ENCODE data around the gene SLX4IP.

SLX4IP gene

GRCh38 chr20:10429443-10429981 lies 5.6 kb upstream of the SLX4IP start:
- no peak for DNase-seq

DNA sequence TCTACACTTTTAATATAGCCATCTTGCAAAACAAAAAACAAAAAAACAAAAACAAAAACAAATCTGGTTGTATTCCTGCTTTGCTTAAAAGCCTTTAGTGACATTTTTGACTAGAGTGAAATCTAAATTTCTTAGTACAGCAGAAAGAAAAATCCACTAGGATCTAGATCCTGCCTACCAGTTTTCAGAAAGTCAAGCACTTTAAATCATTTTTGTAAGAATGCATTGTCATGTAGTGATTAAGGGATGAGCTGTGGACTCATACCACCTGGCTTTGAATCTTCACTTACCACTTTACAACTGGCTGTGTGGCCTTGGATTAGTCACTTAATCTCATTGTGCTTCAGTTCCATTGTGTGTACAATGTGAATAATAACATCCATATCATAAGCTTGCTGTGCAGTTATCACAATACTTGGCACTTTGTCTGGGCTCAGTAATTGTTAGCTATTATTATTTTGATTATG lies 5.1 kb upstream of the SLX4IP start:
- DNase-seq: peak; percentile 60

GRCh38 chr20:10430704-10431103 lies 4.4 kb upstream of the SLX4IP start:
- DNase-seq: peak; percentile 33

DNA sequence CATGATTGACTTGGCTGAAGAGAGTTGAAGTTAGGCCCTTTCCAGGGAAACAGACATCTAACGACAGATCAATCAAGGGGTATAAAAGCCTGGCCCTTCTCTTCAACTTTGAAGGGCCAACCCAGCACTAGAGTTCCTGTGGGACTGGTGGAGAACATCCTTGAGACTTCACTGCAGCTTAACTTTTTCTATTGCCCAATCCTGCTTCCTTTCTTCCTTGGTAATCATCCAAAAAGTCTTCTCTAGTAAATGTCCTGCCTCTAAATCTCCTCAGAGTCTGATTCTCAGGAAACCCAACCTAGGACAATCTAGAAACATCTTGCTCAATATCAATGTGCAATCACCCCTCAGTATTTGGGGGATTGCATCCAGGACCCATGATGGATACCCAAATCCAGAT lies 3.0 kb upstream of the SLX4IP start:
- no peak for DNase-seq

- DNase-seq: no peak
Measured at GRCh38 chr20:10433014-10433622, 2.0 kb upstream of the SLX4IP start.

GRCh38 chr20:10433623-10434466 lies 1.3 kb upstream of the SLX4IP start, which contains the start of gene MKKS:
Gene MKKS, minus strand, starts transcription at chr20:10434222. Its CDS starts 20,708 bp downstream, at chr20:10413514.
- DNase-seq: peak; percentile 87

DNA sequence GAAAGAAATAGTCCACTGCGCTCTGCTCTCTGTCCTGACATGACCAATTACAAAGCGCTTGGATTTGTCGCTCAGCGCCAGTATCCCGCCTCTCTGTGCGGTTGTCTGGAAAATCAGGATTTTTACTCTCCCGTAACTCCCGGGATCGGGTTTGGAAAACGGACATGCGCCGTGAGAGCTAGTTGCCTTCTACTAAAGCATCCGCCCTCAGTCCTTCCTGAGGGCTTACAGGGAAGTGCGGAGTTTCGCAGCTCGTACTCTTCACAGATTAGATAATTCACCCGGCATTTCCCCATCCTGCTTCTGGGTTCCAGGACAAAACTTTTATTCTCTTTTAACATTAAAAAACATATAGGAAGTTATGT lies 656 bp upstream of the SLX4IP start:
- peak; percentile 85 for DNase-seq

DNA sequence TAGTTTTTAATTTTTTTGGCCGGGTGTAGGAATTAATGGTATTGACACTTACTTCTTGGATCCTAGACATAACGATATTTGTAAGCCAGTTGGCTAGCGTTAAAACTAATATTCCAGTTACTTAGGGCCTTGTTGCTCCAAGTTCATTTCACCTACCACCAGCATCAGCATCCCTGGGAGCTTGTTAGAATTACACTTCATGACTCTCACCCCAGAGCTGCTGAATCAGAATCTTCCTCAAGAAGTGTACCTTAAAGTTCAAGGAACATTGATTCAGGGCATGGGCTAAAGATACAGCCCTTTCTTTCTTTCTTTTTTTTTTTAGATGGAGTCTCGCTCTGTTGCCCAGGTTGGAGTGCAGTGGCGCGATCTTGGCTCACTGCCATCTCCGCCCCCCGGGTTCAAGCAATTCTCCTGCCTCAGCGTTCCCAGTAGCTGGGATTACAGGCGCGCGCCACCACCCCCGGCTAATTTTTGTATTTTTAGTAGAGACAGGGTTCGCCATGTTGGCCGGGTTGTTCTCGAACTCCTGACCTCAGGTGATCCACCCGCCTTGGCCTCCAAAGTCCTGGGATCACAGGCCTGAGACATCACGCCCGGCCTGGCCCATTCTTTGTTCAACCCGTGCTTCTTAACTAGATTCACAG lies 1.1 kb downstream of the SLX4IP start:
- no peak for DNase-seq

GRCh38 chr20:10438217-10438616 lies 3.1 kb downstream of the SLX4IP start:
- peak; percentile 25 for DNase-seq

- DNase-seq: no peak
Measured at GRCh38 chr20:10443936-10444335, 8.8 kb downstream of the SLX4IP start.

- no peak for DNase-seq
Measured at GRCh38 chr20:10445758-10446157, 10.7 kb downstream of the SLX4IP start.

DNA sequence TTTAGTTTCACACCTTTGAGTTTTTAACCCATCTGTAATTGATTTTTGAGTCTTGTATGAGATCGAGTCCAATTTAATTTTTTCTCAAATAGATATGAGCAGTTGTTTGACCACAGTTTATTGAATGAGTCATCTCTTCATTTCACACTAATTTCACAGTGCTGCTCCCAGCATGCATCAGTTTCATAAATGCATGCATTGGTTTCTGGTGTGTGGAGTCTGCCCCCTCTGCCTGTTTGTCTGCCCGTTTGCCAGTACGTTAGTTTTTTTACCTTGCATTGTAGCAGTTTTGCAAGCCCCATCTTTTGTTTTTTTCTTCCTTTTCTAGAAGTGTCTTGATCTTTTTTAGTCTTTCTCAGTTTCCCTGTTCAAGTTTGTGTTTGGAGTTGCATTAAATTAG lies 11.9 kb downstream of the SLX4IP start:
- peak; percentile 88 for DNase-seq

DNA sequence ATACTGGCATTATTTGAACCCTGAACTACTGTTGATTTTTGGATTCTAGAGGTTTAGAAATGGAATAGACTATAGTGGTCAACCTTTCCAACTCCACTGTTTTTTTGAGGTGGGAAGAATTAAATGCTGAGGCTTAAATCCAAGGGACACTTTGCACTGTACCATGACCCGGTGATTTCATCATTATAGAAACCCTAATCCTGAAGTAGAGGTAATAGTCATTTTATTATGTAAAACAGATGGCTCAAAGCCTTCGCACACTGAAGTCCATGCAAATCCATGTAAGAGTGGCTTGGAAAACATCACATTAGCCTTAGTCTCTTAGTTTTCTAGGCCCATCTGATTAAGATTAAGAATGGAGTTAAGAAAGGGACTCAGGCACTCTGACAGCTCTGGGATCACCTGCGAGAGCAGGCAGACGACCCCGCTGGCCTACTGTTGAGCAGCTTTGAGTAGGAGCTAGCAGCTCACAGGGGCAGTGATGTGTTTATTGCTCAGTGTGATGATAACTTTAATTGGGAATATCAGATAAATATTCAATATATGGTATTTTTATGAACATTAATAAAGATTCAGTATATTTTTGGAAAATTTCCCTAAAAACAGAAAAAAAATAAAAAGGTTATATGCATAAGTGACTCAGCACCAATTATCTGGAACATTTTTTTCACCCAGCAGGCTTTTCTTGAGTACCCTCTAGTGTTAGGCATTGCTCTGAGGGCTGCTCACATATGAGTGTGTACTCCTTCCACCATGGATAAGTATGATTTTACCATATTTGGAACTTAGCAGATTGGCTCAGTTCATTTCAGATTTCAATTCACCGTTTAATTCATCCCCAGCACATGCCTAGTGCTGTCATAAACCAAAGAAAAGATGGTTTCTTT lies 13.4 kb downstream of the SLX4IP start:
- DNase-seq: no peak

GRCh38 chr20:10449270-10449669 lies 14.2 kb downstream of the SLX4IP start:
- DNase-seq: no peak

DNA sequence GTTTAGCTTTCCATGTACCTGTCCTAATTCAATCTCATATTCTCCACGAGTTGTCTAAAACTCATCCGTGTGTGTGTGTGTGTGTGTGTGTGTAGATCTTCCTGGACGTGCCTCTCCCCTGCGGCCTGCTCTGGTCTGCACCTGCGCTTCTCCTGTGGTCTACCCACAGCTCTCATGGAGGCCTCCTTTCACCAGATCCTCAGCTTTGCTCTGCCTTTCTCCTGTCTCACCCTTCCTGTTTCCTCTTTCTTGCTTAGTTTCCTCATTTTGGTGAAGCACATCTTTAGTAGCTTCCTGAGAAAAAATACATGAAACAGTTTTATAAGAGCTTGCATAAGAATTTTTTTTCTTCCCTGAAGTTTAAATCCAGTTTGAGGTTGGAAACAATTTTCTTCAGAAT lies 18.1 kb downstream of the SLX4IP start:
- DNase-seq: peak; percentile 54

DNA sequence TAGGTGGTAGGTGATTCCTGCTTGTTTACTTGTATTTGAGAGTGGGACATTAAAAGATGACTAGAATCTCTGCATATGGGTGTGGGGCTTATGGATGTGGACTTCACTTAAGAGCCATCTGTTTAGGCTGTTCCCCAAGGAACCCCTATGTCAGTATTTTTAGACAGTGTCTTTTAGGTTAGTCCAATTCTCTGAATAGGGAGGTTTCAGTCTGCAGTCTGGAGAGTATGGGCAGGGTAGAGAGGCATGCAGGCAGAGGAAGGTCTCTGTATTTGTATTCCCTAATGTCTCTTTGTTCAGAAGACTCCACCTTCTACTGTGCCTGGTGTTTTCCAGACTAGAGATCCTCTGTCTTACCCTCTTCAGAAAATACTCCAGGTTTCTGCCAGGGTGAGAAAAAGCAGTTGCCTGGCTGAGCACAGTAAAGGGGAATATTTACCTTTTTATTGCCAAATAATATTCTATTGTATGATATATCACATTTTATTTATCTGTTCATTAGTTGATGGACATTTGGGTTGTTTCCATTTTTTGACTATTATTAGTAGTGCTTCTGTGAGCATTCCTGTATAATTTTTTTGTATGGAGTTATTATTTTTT lies 19.1 kb downstream of the SLX4IP start:
- DNase-seq: no peak

DNA sequence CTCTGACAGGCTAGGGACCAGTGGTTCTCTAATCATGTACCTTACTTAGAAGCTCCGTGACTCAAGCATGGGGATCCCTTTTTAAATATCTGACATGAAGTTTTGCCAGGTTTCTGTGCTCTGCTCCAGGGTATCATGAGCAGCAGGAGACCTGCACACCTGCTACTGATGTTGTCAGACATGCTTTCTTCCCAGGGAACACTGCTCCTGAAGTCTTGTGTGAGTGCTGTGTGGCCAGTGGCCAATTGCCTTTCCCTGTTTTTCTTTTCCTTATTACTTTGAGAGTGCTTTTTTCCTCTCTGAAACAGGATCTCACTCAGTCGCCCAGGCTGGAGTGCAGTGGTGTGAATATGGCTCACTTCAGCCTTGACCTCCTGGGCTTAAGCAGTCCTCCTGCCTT lies 26.4 kb downstream of the SLX4IP start:
- DNase-seq: no peak

DNA sequence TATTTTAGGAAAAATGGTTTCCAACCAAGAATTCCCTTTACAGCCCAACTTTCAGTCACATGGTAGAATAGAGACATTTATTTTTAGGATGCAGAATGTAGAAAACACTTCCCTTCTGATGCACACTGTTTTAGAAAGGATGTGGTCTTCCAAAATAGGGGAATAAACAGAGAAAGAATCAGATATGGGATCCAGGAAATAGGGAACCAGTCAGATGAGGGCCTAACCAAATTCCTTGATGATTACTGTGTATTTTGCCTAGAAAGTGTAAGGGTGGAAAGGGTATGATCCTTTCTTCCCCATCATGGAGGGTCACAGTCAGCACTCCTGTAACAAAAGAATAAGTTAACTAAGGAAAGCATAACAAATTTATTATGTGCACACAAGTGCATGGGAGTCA lies 27.4 kb downstream of the SLX4IP start:
- no peak for DNase-seq

DNA sequence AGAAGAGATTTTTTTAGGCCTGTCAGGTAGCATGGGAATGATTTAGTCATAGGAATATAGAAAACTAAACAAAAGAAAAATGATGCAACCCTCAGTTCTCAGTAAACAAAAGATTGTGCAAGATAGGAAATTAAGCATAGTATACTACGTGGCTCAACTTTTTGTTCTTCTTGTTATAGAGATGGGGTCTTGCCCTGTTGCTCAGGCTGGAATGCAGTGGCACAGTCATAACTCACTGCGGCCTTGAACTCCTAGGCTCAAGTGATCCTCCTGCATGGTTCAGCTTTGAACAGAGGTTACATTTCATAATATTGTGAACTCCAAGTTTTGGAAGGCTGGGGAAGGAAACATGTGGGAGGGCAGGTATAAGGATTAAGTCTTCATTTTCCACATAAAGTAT lies 28.5 kb downstream of the SLX4IP start:
- DNase-seq: no peak

DNA sequence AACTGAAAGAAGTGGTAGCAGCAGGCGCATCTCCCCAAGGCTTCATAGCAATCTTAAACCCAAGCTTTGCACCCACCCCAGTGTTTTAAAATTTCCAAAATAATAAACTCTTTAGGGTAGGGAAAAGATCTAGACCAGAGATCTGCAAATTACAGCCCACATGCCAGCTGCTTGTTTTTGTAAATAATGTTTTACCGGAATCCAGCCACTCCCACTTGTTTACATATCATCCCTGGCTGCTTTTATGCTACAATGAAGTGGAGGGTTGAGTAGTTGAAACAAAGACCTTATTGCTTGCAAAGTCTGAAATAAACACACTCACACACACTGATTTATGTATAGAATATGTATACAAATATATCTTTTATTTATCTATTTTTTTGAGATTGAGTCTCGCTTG lies 30.0 kb downstream of the SLX4IP start:
- no peak for DNase-seq

DNA sequence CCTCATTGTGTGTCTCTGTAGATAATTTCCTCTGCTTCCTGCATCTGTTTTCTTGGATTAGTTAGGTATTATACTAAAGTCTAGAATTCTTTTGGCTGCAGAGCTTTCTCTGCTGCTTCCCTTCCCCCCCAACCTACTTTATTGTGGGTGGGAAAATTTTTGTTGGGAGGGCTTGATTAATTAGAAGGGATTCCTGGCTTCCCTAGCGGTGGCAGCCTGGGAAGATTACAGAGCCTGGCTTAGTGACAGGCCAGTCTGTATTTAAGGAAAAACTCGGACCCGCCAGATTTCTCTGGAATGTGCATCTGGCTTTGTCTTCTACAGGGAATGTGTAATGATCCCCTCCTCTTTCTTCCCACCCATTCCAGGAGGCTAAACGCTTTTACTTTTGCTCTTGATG lies 31.2 kb downstream of the SLX4IP start:
- no peak for DNase-seq

- DNase-seq: no peak
Measured at GRCh38 chr20:10466855-10467254, 31.8 kb downstream of the SLX4IP start.

All from activated CD4-positive, alpha-beta T cell treated with anti-CD3 and anti-CD28 coated beads, Interleukin-2, amount 50 U/mL, for 16 hours (primary cell).